H9 (cell line): ENCODE data around the gene ERC2. TPM values are rescaled to one million over a fixed set of nuclear protein-coding genes. Genes with fewer than 3 reads are reported as not detected.

Experiments
- DNase-seq: peaks from one replicate; pipeline ENCODE4 v3.0.0-alpha.2; 2017
- H2AFZ ChIP-seq: one replicate; pipeline ENCODE4 v1.6.1; 2013; ENCODE audit warnings: mild to moderate bottlenecking, low read length, control low read depth, moderate library complexity
- H2AK5ac ChIP-seq: 2 replicates; pipeline ENCODE4 v1.6.1; 2013; ENCODE audit warnings: low read length, control low read depth, mixed read lengths; ENCODE audit not compliant: insufficient read length
- H2BK120ac ChIP-seq: one replicate; pipeline ENCODE4 v1.6.1; 2013; ENCODE audit warnings: low read depth, mild to moderate bottlenecking, low read length, control low read depth, inconsistent platforms; ENCODE audit not compliant: poor library complexity, severe bottlenecking
- H2BK12ac ChIP-seq: 2 replicates; pipeline ENCODE4 v1.6.1; 2013; ENCODE audit warnings: low read length, control low read depth, mixed read lengths, low read depth; ENCODE audit not compliant: insufficient read length
- H2BK15ac ChIP-seq: 2 replicates; pipeline ENCODE4 v1.6.1; 2013; ENCODE audit warnings: low read depth, low read length, control low read depth
- H2BK20ac ChIP-seq: one replicate; pipeline ENCODE4 v1.6.1; 2013; ENCODE audit warnings: low read depth, mild to moderate bottlenecking, low read length, control low read depth, inconsistent platforms; ENCODE audit not compliant: poor library complexity, severe bottlenecking
- H2BK5ac ChIP-seq: 2 replicates; pipeline ENCODE4 v1.6.1; 2013; ENCODE audit warnings: low read length, control low read depth, mixed read lengths; ENCODE audit not compliant: insufficient read length
- H3K14ac ChIP-seq: 2 replicates; pipeline ENCODE4 v1.6.1; 2013; ENCODE audit warnings: low read length, control low read depth; ENCODE audit not compliant: insufficient read depth
- H3K18ac ChIP-seq: 2 replicates; pipeline ENCODE4 v1.6.1; 2013; ENCODE audit warnings: low read depth, mild to moderate bottlenecking, mixed read lengths, low read length, control low read depth; ENCODE audit not compliant: insufficient read length
- H3K23ac ChIP-seq: 2 replicates; pipeline ENCODE4 v1.6.1; 2013; ENCODE audit warnings: low read length, control low read depth, mixed read lengths, low read depth; ENCODE audit not compliant: insufficient read length
- H3K23me2 ChIP-seq: 2 replicates; pipeline ENCODE4 v1.6.1; 2013; ENCODE audit warnings: low read depth, mild to moderate bottlenecking, mixed read lengths, low read length, control low read depth; ENCODE audit not compliant: insufficient read length, poor library complexity, severe bottlenecking
- H3K27ac ChIP-seq: 2 replicates; pipeline ENCODE4 v1.5.1; 2013; ENCODE audit warnings: low read length, control low read depth, mixed read lengths, low read depth; ENCODE audit not compliant: insufficient read length
- H3K27me3 ChIP-seq: 2 replicates; pipeline ENCODE4 v1.6.1; 2013; ENCODE audit warnings: low read length, control low read depth, inconsistent platforms; ENCODE audit not compliant: insufficient read depth
- H3K4ac ChIP-seq: 2 replicates; pipeline ENCODE4 v1.6.1; 2013; ENCODE audit warnings: low read depth, mild to moderate bottlenecking, control low read depth, inconsistent platforms, low read length, moderate library complexity
- H3K4me1 ChIP-seq: 2 replicates; pipeline ENCODE4 v1.6.1; 2013; ENCODE audit warnings: low read length, control low read depth, inconsistent platforms; ENCODE audit not compliant: insufficient read depth
- H3K4me2 ChIP-seq: 2 replicates; pipeline ENCODE4 v1.6.1; 2013; ENCODE audit warnings: low read length, control low read depth, mixed read lengths; ENCODE audit not compliant: insufficient read length, insufficient read depth
- H3K56ac ChIP-seq: 2 replicates; pipeline ENCODE4 v1.6.1; 2013; ENCODE audit warnings: low read depth, mild to moderate bottlenecking, mixed read lengths, low read length, control low read depth; ENCODE audit not compliant: insufficient read length
- H3K79me1 ChIP-seq: 2 replicates; pipeline ENCODE4 v1.6.1; 2013; ENCODE audit warnings: low read depth, mild to moderate bottlenecking, moderate library complexity, low read length, control low read depth, inconsistent platforms; ENCODE audit not compliant: insufficient read depth, poor library complexity, severe bottlenecking
- H3K79me2 ChIP-seq: 2 replicates; pipeline ENCODE4 v1.6.1; 2013; ENCODE audit warnings: low read length, control low read depth, inconsistent platforms; ENCODE audit not compliant: insufficient read depth
- H3K9ac ChIP-seq: 2 replicates; pipeline ENCODE4 v1.6.1; 2013; ENCODE audit warnings: low read length, control low read depth, mixed read lengths; ENCODE audit not compliant: insufficient read length; ENCODE audit errors: extremely low read depth
- H3K9me3 ChIP-seq: one replicate; pipeline ENCODE4 v1.6.1; 2013; ENCODE audit warnings: low read depth, low read length, inconsistent platforms; ENCODE audit not compliant: control insufficient read depth
- H3T11ph ChIP-seq: one replicate; pipeline ENCODE4 v1.6.1; 2013; ENCODE audit warnings: mild to moderate bottlenecking, low read length, control low read depth, inconsistent platforms
- H4K20me1 ChIP-seq: one replicate; pipeline ENCODE4 v1.6.1; 2013; ENCODE audit not compliant: control insufficient read depth, insufficient read length, insufficient read depth
- H4K5ac ChIP-seq: 2 replicates; pipeline ENCODE4 v1.6.1; 2013; ENCODE audit warnings: low read depth, mild to moderate bottlenecking, mixed read lengths, low read length, control low read depth; ENCODE audit not compliant: insufficient read length
- H4K8ac ChIP-seq: replicated peaks from 2 replicates; pipeline ENCODE4 v1.6.1; 2013; ENCODE audit warnings: low read length, control low read depth, mixed read lengths, low read depth; ENCODE audit not compliant: insufficient read length
- H4K91ac ChIP-seq: 2 replicates; pipeline ENCODE4 v1.6.1; 2013; ENCODE audit warnings: low read depth, mild to moderate bottlenecking, moderate library complexity, mixed read lengths, low read length, control low read depth; ENCODE audit not compliant: insufficient read length
- H3K27ac Mint-ChIP-seq, 3 experiments: 2 replicates in 2 of 3; 3 replicates in 1 of 3; pipeline ENCODE4 v1.8.0; 2020 to 2021; ENCODE audit warnings: mixed read lengths in 3 of 3, mild to moderate bottlenecking in 1 of 3, moderate library complexity in 1 of 3
- H3K27me3 Mint-ChIP-seq: 2 replicates; pipeline ENCODE4 v1.8.0; 2021; ENCODE audit warnings: low read depth, mild to moderate bottlenecking, moderate library complexity, mixed read lengths
- H3K36me3 Mint-ChIP-seq, 3 experiments: 2 replicates in 2 of 3; 3 replicates in 1 of 3; pipeline ENCODE4 v1.8.0; 2020 to 2021; ENCODE audit warnings: low read depth in 3 of 3, mixed read lengths in 3 of 3; ENCODE audit not compliant: insufficient read depth in 1 of 3
- H3K4me1 Mint-ChIP-seq, 2 experiments: 2 replicates each; pipeline ENCODE4 v1.8.0; 2020; ENCODE audit warnings: mixed read lengths in 2 of 2
- H3K4me3 Mint-ChIP-seq, 2 experiments: 2 replicates in 1 of 2; 3 replicates in 1 of 2; pipeline ENCODE4 v1.8.0; 2020 to 2021; ENCODE audit warnings: mild to moderate bottlenecking in 2 of 2, mixed read lengths in 2 of 2, moderate library complexity in 1 of 2
- H3K9me3 Mint-ChIP-seq, 2 experiments: 2 replicates in 1 of 2; 3 replicates in 1 of 2; pipeline ENCODE4 v1.8.0; 2020; ENCODE audit warnings: mild to moderate bottlenecking in 2 of 2, mixed read lengths in 2 of 2, moderate library complexity in 1 of 2
- CTCF ChIP-seq: fragments of 200-600 bp; sonication (generic); conservative IDR thresholded peaks from 3 replicates; pipeline ENCODE4 v1.8.0; 2021; ENCODE audit warnings: antibody characterized with exemption, mild to moderate bottlenecking
- WGBS: extraction: QIAGEN DNeasy Blood & Tissue Kit; methylation state at CpG from one replicate; pipeline ENCODE4 v1.1.7; 2013; ENCODE audit warnings: missing lambda C conversion rate, low lambda C conversion rate, mixed read lengths; ENCODE audit not compliant: insufficient read length; ENCODE audit errors: extremely low coverage; 5-methylcytosine and 5-hydroxymethylcytosine counted together
- total RNA-seq: library from RNA; stranded (reverse); gene quantifications from 2 replicates; pipeline ENCODE4 v1.2.1, GENCODE V29; 2021

Gene ERC2
- total RNA-seq, 1 experiment from 2014 or later = 15.4 TPM

DNA sequence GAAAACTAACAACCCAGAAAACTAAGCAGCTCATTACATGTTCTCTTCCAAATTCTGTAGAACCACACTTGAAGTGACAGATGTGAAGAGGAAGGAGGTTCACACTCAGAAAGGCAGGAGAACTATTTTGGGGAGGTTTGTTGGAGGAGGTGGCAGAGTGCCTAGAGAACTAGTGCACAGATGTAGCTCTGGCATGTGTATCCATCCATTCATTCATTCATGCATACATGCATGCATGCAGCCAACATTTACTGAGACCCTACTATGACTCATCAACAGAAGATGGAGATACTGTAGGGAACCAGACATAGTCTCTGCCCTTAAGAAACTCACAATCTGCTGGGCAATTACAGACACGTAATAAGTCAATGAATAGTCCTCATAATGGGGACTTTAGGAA lies 116.7 kb downstream of the ERC2 start:
- WGBS = no CpG with 5 or more reads among the region's 1 CpG
- H3K27ac Mint-ChIP-seq = no peak overlapping the region
- Histone ChIP-seq H2BK120ac (no peak overlapping the region), H2AK5ac (no peak overlapping the region), H4K8ac (no peak overlapping the region), H4K5ac (no peak overlapping the region), H3K14ac (no peak overlapping the region), H4K20me1 (no peaks in the 10 kb centered on the region), H3K9me3 (no peaks in the 10 kb centered on the region), H3T11ph (no peak overlapping the region), H3K4ac (no peak overlapping the region), H3K79me1 (no peaks in the 10 kb centered on the region), H2BK20ac (no peak overlapping the region), H3K79me2 (no peaks in the 10 kb centered on the region), H3K4me2 (no peak overlapping the region), H3K27me3 (no peaks in the 10 kb centered on the region), H3K18ac (no peak overlapping the region), H2BK15ac (no peak overlapping the region), H2AFZ (no peak overlapping the region), H2BK12ac (no peak overlapping the region), H4K91ac (no peak overlapping the region), H3K23me2 (no peaks in the 10 kb centered on the region), H2BK5ac (no peak overlapping the region), H3K9ac (no peak overlapping the region), H3K27ac (no peak overlapping the region), H3K56ac (no peak overlapping the region), H3K4me1 (no peaks in the 10 kb centered on the region), H3K23ac (no peak overlapping the region)
- no peaks in the 10 kb centered on the region; a peak in 1 of 5 replicates for H3K9me3 Mint-ChIP-seq
- no peaks in the 10 kb centered on the region for H3K36me3 Mint-ChIP-seq
- peaks cover 16 to 19% of the 10 kb centered on the region in 2 experiments for H3K4me1 Mint-ChIP-seq
- no peak for DNase-seq
- no peaks in the 10 kb centered on the region for H3K27me3 Mint-ChIP-seq
- TF ChIP-seq CTCF = no peak
- H3K4me3 Mint-ChIP-seq = no peak overlapping the region
